Epithelial cell of umbilical artery (primary cell): ENCODE results near the gene BAHCC1. TPM values are rescaled to one million over a fixed set of nuclear protein-coding genes. Genes with fewer than 3 reads are reported as not detected.

Experiments
- total RNA-seq: library from RNA; depleted of rRNA; stranded (reverse); fragments of >200 nt; gene quantifications from 2 replicates; pipeline ENCODE4 v1.2.3, GENCODE V29; 2014

Gene BAHCC1
- total RNA-seq: 1.7 and 3.9 TPM in 2 replicates

GRCh38 chr17:81394921-81395599 is at the start of gene BAHCC1:
Gene BAHCC1 (plus strand): TSS chr17:81395457. CDS start chr17:81399740, 4,283 bp downstream.

GRCh38 chr17:81512562-81513371 is 117.5 kb downstream of the BAHCC1 start, which contains the start of gene ACTG1:
Gene ACTG1 (minus strand): TSS chr17:81512799. CDS start chr17:81512354, 445 bp downstream.

Other genes with a start within 250 kb of the BAHCC1 start
- gene PVALEF, start 229.9 kb upstream of the BAHCC1 start, total RNA-seq: not detected in 2 replicates
- gene AATK, start 229.2 kb upstream of the BAHCC1 start, total RNA-seq: 3.3 and 5.2 TPM in 2 replicates
- 11.6 and 14.6 TPM in 2 replicates for gene CEP131, start 172.5 kb upstream of the BAHCC1 start, total RNA-seq
- gene TEPSIN, start 156.4 kb upstream of the BAHCC1 start, total RNA-seq: 10.1 and 14.0 TPM in 2 replicates
- 23.9 and 41.3 TPM in 2 replicates for gene NDUFAF8, start 156.1 kb upstream of the BAHCC1 start, total RNA-seq
- 84.8 and 94.7 TPM in 2 replicates for gene SLC38A10, start 100.2 kb upstream of the BAHCC1 start, total RNA-seq
- 7,045 and 11,034 TPM in 2 replicates for gene ACTG1, start 117.3 kb downstream of the BAHCC1 start, total RNA-seq
- 0.65 TPM in 1 of 2 replicates, not detected in the other for gene FSCN2, start 132.9 kb downstream of the BAHCC1 start, total RNA-seq
- 19.5 and 19.8 TPM in 2 replicates for gene FAAP100, start 156.9 kb downstream of the BAHCC1 start, total RNA-seq
- 75.4 and 83.9 TPM in 2 replicates for gene NPLOC4, start 241.7 kb downstream of the BAHCC1 start, total RNA-seq
- gene TSPAN10, start 241.7 kb downstream of the BAHCC1 start, total RNA-seq: 0.32 and 0.46 TPM in 2 replicates